ENCODE measurements around the gene GRPR.

The GRPR gene

DNA sequence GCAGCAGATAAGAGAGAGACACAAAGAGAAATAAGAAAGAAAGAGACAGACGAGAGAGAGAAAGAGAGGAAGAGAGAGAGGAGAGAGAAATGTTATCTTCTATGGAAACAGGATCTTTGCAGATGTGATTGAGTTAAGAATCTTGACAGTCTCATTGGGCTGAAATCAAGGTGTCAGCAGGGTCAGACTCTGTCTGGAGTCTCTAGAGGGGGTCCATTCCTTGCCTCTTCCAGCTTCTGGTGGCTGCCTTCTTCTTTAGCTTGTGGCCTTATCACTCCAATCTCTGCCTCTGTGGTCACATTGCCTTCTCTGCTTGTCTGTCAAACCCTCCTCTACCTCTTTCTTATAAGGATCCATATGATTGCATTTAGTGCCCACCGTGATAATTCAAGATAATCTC lies 21.8 kb upstream of the GRPR start (continued):
- TF ChIP-seq, protein P1, sequence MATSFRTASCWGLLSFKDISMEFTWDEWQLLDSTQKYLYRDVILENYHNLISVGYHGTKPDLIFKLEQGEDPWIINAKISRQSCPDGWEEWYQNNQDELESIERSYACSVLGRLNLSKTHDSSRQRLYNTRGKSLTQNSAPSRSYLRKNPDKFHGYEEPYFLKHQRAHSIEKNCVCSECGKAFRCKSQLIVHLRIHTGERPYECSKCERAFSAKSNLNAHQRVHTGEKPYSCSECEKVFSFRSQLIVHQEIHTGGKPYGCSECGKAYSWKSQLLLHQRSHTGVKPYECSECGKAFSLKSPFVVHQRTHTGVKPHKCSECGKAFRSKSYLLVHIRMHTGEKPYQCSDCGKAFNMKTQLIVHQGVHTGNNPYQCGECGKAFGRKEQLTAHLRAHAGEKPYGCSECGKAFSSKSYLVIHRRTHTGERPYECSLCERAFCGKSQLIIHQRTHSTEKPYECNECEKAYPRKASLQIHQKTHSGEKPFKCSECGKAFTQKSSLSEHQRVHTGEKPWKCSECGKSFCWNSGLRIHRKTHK (tag by site-specific recombination; IDR thresholded peaks at IDR 0.05): no peak
- TF ChIP-seq ZNF341 (tag by site-specific recombination; IDR thresholded peaks at IDR 0.05; ENCODE audit: low read depth): no peak
- TF ChIP-seq BCL11B (tag by site-specific recombination; IDR thresholded peaks at IDR 0.05; ENCODE audit: low read depth): no peak
- no peak for TF ChIP-seq YY2 (tag by site-specific recombination; IDR thresholded peaks at IDR 0.05)
- TF ChIP-seq, protein P2, sequence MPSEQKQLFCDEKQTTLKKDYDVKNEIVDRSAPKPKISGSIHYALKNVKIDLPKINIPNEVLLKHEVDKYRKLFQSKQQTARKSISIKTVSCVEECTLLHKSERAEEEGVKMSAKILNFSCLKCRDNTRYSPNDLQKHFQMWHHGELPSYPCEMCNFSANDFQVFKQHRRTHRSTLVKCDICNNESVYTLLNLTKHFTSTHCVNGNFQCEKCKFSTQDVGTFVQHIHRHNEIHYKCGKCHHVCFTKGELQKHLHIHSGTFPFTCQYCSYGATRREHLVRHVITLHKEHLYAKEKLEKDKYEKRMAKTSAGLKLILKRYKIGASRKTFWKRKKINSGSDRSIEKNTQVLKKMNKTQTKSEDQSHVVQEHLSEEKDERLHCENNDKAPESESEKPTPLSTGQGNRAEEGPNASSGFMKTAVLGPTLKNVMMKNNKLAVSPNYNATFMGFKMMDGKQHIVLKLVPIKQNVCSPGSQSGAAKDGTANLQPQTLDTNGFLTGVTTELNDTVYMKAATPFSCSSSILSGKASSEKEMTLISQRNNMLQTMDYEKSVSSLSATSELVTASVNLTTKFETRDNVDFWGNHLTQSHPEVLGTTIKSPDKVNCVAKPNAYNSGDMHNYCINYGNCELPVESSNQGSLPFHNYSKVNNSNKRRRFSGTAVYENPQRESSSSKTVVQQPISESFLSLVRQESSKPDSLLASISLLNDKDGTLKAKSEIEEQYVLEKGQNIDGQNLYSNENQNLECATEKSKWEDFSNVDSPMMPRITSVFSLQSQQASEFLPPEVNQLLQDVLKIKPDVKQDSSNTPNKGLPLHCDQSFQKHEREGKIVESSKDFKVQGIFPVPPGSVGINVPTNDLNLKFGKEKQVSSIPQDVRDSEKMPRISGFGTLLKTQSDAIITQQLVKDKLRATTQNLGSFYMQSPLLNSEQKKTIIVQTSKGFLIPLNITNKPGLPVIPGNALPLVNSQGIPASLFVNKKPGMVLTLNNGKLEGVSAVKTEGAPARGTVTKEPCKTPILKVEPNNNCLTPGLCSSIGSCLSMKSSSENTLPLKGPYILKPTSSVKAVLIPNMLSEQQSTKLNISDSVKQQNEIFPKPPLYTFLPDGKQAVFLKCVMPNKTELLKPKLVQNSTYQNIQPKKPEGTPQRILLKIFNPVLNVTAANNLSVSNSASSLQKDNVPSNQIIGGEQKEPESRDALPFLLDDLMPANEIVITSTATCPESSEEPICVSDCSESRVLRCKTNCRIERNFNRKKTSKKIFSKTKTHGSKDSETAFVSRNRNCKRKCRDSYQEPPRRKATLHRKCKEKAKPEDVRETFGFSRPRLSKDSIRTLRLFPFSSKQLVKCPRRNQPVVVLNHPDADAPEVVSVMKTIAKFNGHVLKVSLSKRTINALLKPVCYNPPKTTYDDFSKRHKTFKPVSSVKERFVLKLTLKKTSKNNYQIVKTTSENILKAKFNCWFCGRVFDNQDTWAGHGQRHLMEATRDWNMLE (tag by site-specific recombination; conservative IDR thresholded peaks at IDR 0.05; ENCODE audit: low read depth): no peak

DNA sequence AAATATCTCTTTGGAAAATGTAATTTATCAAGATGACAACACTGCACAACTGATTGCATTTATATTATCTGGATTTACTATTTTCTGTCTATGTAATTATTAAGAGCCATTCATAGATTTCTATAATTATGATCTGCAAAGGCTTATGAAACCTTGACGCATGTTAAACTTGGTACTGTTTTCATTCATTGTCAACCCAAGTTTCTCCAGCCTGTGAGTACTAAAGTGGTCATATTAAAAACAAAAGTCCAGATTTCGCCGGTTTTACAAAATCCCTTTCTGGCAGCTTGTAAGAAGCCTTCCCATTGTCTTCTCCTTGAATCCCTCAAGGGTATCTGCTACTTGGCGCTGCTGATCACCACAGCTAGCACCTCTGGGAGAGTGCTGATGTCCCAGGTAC lies 19.7 kb upstream of the GRPR start:
- TF ChIP-seq ZNF433 (tag by site-specific recombination; IDR thresholded peaks at IDR 0.05; ENCODE audit: low read depth): no peak
- no peak for TF ChIP-seq ZNF747 (tag by site-specific recombination; IDR thresholded peaks at IDR 0.05)
- no peak for TF ChIP-seq ZNF24 (tag by site-specific recombination; IDR thresholded peaks at IDR 0.05)
- TF ChIP-seq ZNF404 (tag by site-specific recombination; IDR thresholded peaks at IDR 0.05): no peak
- TF ChIP-seq HOXD13 (CRISPR knock-in tag; IDR thresholded peaks at IDR 0.05; ENCODE audit: borderline replicate concordance): no peak
- TF ChIP-seq ZNF274 (IDR thresholded peaks at IDR 0.05; ENCODE audit: low read length): no peak
- no peak for TF ChIP-seq ZNF274 (tag by site-specific recombination; IDR thresholded peaks at IDR 0.05; ENCODE audit: borderline replicate concordance)
- ChIA-PET CTCF (no interaction called here), POLR2A (no interaction called here)
- Histone ChIP-seq H3K4me1 (ENCODE audit: control insufficient read depth, insufficient read depth, low read length) (no peaks in the 10 kb centered on the region), H3K9me3 (ENCODE audit: control insufficient read depth, insufficient read depth, low read depth, low read length) (no peaks in the 10 kb centered on the region), H3K36me3 (ENCODE audit: control insufficient read depth in 2 of 2, insufficient read depth in 1 of 2, low read length in 2 of 2) (no peaks in the 10 kb centered on the region), H3K27ac (ENCODE audit: extremely low read depth, low read depth, low read length) (no peak overlapping the region), H3K4me3 (ENCODE audit: low read depth, low read length) (no peak overlapping the region)

DNA sequence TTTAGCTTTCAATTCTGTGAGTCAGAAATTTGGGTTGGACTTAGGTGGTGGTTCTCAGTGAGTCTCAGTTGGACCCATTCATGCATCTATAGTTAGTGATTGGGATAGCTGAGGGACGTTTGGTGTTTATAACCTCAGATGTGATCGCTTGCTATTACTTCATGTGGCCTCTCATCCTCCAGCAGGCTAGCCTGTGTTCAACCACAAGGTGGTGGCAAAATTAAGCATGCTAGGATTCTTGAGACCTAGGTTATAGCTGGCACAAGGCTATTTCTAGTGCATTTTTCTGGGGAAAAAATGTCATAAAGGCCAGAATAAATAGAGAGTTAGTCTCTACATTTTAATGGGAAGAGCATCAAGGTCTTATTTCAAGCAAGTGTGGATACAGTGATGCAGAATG lies 10.9 kb upstream of the GRPR start:
- ChIA-PET CTCF (interaction anchor here (0.6 to 1.5 kb wide), 4 partner anchors 11 to 324 kb away, joined by 3 to 6 read pairs (median 4); partner anchors contain the start of gene GRPR), POLR2A (no interaction called here)
- no peaks in the 10 kb centered on the region for H3K4me1 ChIP-seq (ENCODE audit: control insufficient read depth, insufficient read depth, low read length)
- H3K27ac ChIP-seq (ENCODE audit: extremely low read depth, low read depth, low read length): no peak overlapping the region
- H3K4me3 ChIP-seq (ENCODE audit: low read depth, low read length): no peak overlapping the region
- no peaks in the 10 kb centered on the region for H3K9me3 ChIP-seq (ENCODE audit: control insufficient read depth, insufficient read depth, low read depth, low read length)
- no peaks in the 10 kb centered on the region for H3K36me3 ChIP-seq (ENCODE audit: control insufficient read depth in 2 of 2, insufficient read depth in 1 of 2, low read length in 2 of 2)
- TF ChIP-seq ZNF157 (tag by site-specific recombination; IDR thresholded peaks at IDR 0.05) (no peak), ZNF670 (tag by site-specific recombination; IDR thresholded peaks at IDR 0.05; ENCODE audit: low read depth) (no peak), ZSCAN23 (tag by site-specific recombination; IDR thresholded peaks at IDR 0.05) (no peak), ZNF560 (tag by site-specific recombination; IDR thresholded peaks at IDR 0.05; ENCODE audit: borderline replicate concordance) (no peak), ZNF660 (tag by site-specific recombination; IDR thresholded peaks at IDR 0.05) (no peak), ZNF585B (tag by site-specific recombination; IDR thresholded peaks at IDR 0.05) (no peak), BCL11A (tag by site-specific recombination; IDR thresholded peaks at IDR 0.05; ENCODE audit: low read depth) (no peak), ZNF664 (tag by site-specific recombination; IDR thresholded peaks at IDR 0.05) (no peak), ZNF146 (tag by site-specific recombination; IDR thresholded peaks at IDR 0.05) (no peak), ZNF132 (tag by site-specific recombination; IDR thresholded peaks at IDR 0.05; ENCODE audit: borderline replicate concordance) (no peak), GFI1B (tag by site-specific recombination; IDR thresholded peaks at IDR 0.05) (no peak), GLIS1 (tag by site-specific recombination; IDR thresholded peaks at IDR 0.05) (no peak)
- TF ChIP-seq, protein P3, sequence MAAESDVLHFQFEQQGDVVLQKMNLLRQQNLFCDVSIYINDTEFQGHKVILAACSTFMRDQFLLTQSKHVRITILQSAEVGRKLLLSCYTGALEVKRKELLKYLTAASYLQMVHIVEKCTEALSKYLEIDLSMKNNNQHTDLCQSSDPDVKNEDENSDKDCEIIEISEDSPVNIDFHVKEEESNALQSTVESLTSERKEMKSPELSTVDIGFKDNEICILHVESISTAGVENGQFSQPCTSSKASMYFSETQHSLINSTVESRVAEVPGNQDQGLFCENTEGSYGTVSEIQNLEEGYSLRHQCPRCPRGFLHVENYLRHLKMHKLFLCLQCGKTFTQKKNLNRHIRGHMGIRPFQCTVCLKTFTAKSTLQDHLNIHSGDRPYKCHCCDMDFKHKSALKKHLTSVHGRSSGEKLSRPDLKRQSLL (tag by site-specific recombination; IDR thresholded peaks at IDR 0.05): no peak
- TF ChIP-seq, protein P1 (tag by site-specific recombination; IDR thresholded peaks at IDR 0.05): no peak
- TF ChIP-seq, protein P4, sequence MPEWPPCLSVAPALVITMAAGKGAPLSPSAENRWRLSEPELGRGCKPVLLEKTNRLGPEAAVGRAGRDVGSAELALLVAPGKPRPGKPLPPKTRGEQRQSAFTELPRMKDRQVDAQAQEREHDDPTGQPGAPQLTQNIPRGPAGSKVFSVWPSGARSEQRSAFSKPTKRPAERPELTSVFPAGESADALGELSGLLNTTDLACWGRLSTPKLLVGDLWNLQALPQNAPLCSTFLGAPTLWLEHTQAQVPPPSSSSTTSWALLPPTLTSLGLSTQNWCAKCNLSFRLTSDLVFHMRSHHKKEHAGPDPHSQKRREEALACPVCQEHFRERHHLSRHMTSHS (tag by site-specific recombination; IDR thresholded peaks at IDR 0.05): no peak
